ENCODE data around the gene PTGDS. TPM values are rescaled to one million over a fixed set of nuclear protein-coding genes. Genes with fewer than 3 reads are reported as not detected.

PTGDS gene
- total and polyA plus RNA-seq, 9 of the 15 experiments (the other 6 are each of a cell fraction or from before 2014, with no cell fraction given) = 0.46 to 7.1 (median 2.0) TPM

DNA sequence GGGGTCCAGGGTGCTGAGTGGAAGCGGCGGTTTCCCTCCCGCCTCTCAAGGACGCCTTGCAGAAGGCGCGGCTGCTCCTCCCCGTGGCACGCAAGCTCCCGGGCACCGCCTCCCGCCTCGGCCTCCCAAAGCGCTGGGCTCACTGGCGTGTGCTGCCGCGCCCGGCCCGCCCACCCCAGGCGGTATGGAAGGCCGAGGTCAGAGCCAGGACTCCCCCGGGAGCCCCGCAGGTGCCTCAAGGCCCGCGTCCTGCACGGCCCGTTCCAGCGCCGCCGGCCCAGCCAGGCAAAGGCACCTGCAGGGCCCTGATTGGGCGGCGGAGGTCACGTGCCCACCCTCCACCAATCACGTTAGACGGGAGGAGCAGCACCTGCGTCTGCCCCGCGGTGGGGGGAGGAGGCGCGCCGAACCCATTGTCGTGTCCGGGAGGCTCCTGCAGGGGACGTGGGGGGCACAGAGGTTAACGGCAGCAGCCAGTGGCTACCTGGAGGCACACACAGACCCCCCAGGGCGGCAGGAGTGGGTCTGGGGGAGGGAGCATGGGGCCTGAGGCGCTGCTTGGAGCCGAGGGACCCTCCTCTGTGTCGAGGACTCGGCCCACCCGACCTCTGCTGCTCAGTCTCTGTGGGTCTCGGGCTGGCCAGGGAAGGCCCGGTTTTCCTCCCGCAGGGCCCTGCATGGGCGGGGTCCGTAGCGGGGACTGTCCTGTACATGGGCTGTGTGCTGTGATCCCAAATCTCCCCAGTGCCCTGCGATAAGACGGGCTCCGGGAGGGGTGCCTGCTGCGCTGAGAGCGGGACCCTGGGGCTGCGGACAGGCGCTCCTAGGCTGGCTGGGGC is 27.3 kb upstream of the PTGDS start (continued):
- no peak for TF ChIP-seq ZNF124 (CRISPR knock-in tag; IDR thresholded peaks at IDR 0.05)
- TF ChIP-seq LEF1 (IDR thresholded peaks at IDR 0.05) = no peak
- TF ChIP-seq BRF1 (IDR thresholded peaks at IDR 0.05; ENCODE audit: borderline replicate concordance, extremely low read depth, insufficient read length) = no peak
- peak; percentile 43; the same call in 1 of the 2 replicates for TF ChIP-seq RB1 (IDR thresholded peaks at IDR 0.05; ENCODE audit: low read depth)
- TF ChIP-seq, protein P1, sequence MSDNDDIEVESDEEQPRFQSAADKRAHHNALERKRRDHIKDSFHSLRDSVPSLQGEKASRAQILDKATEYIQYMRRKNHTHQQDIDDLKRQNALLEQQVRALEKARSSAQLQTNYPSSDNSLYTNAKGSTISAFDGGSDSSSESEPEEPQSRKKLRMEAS (CRISPR knock-in tag; IDR thresholded peaks at IDR 0.05) = peak; percentile 91
- TF ChIP-seq FOXJ3 (CRISPR knock-in tag; IDR thresholded peaks at IDR 0.05) = no peak
- TF ChIP-seq TFAM (CRISPR knock-in tag; conservative IDR thresholded peaks at IDR 0.05) = no peak
- TF ChIP-seq PRMT5 (CRISPR knock-in tag; IDR thresholded peaks at IDR 0.05) = no peak
- no peak for TF ChIP-seq MCM7 (IDR thresholded peaks at IDR 0.05)
- no peak for TF ChIP-seq ZFP36 (IDR thresholded peaks at IDR 0.05; ENCODE audit: low read depth, low read length, partially characterized antibody)
- 0 out of 2 replicates have a peak, but pooled peaks have one; percentile 34 for TF ChIP-seq CBFA2T3 (IDR thresholded peaks at IDR 0.05)
- no peak; a peak in 1 of 4 replicates for TF ChIP-seq HDAC1 (IDR thresholded peaks at IDR 0.05)
- no peak for TF ChIP-seq ZNF445 (CRISPR knock-in tag; IDR thresholded peaks at IDR 0.05; ENCODE audit: low read depth)
- no peak for TF ChIP-seq ZNF57 (CRISPR knock-in tag; IDR thresholded peaks at IDR 0.05)
- TF ChIP-seq ZNF3 (CRISPR knock-in tag; IDR thresholded peaks at IDR 0.05) = no peak
- no peak for TF ChIP-seq ZNF586 (CRISPR knock-in tag; conservative IDR thresholded peaks at IDR 0.05)
- no peak for TF ChIP-seq ZNF778 (CRISPR knock-in tag; IDR thresholded peaks at IDR 0.05)
- no peak for TF ChIP-seq RBM17 (IDR thresholded peaks at IDR 0.05; ENCODE audit: borderline replicate concordance, low read depth, low read length)
- TF ChIP-seq, protein P2, sequence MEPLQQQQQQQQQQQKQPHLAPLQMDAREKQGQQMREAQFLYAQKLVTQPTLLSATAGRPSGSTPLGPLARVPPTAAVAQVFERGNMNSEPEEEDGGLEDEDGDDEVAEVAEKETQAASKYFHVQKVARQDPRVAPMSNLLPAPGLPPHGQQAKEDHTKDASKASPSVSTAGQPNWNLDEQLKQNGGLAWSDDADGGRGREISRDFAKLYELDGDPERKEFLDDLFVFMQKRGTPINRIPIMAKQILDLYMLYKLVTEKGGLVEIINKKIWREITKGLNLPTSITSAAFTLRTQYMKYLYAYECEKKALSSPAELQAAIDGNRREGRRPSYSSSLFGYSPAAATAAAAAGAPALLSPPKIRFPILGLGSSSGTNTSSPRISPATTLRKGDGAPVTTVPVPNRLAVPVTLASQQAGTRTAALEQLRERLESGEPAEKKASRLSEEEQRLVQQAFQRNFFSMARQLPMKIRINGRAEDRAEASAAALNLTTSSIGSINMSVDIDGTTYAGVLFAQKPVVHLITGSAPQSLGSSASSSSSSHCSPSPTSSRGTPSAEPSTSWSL (CRISPR knock-in tag; IDR thresholded peaks at IDR 0.05; ENCODE audit: borderline replicate concordance) = no peak
- TF ChIP-seq, protein P3, sequence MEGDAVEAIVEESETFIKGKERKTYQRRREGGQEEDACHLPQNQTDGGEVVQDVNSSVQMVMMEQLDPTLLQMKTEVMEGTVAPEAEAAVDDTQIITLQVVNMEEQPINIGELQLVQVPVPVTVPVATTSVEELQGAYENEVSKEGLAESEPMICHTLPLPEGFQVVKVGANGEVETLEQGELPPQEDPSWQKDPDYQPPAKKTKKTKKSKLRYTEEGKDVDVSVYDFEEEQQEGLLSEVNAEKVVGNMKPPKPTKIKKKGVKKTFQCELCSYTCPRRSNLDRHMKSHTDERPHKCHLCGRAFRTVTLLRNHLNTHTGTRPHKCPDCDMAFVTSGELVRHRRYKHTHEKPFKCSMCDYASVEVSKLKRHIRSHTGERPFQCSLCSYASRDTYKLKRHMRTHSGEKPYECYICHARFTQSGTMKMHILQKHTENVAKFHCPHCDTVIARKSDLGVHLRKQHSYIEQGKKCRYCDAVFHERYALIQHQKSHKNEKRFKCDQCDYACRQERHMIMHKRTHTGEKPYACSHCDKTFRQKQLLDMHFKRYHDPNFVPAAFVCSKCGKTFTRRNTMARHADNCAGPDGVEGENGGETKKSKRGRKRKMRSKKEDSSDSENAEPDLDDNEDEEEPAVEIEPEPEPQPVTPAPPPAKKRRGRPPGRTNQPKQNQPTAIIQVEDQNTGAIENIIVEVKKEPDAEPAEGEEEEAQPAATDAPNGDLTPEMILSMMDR (IDR thresholded peaks at IDR 0.05 in 2 of 3, conservative IDR thresholded peaks at IDR 0.05 in 1 of 3; ENCODE audit: insufficient read depth in 2 of 3, low read depth in 1 of 3, low read length in 3 of 3) = peak in 2 of 3 experiments; percentile 29 to 35; a peak in 4 of 6 replicates
- no peak for TF ChIP-seq JUNB (CRISPR knock-in tag; conservative IDR thresholded peaks at IDR 0.05)
- TF ChIP-seq, protein P4, sequence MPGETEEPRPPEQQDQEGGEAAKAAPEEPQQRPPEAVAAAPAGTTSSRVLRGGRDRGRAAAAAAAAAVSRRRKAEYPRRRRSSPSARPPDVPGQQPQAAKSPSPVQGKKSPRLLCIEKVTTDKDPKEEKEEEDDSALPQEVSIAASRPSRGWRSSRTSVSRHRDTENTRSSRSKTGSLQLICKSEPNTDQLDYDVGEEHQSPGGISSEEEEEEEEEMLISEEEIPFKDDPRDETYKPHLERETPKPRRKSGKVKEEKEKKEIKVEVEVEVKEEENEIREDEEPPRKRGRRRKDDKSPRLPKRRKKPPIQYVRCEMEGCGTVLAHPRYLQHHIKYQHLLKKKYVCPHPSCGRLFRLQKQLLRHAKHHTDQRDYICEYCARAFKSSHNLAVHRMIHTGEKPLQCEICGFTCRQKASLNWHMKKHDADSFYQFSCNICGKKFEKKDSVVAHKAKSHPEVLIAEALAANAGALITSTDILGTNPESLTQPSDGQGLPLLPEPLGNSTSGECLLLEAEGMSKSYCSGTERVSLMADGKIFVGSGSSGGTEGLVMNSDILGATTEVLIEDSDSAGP (CRISPR knock-in tag; IDR thresholded peaks at IDR 0.05) = no peak
- TF ChIP-seq ZNF444 (CRISPR knock-in tag; IDR thresholded peaks at IDR 0.05) = no peak
- TF ChIP-seq ZNF175 (CRISPR knock-in tag; IDR thresholded peaks at IDR 0.05; ENCODE audit: low read depth) = no peak
- no peak for TF ChIP-seq RFX7 (CRISPR knock-in tag; IDR thresholded peaks at IDR 0.05)
- no peak for TF ChIP-seq ZNF316 (IDR thresholded peaks at IDR 0.05)
